SH-SY5Y (cell line): Measurements from ENCODE around the gene DNAJA2.

ENCODE experiments used
- GATA2 ChIP-seq: IDR thresholded peaks from 2 replicates; pipeline ENCODE4 v1.6.1; 2011; ENCODE audit warnings: mild to moderate bottlenecking, low read depth, low read length
- GATA3 ChIP-seq: IDR thresholded peaks from 2 replicates; pipeline ENCODE4 v1.6.1; 2011; ENCODE audit warnings: low read depth, mild to moderate bottlenecking, low read length, moderate library complexity

DNA sequence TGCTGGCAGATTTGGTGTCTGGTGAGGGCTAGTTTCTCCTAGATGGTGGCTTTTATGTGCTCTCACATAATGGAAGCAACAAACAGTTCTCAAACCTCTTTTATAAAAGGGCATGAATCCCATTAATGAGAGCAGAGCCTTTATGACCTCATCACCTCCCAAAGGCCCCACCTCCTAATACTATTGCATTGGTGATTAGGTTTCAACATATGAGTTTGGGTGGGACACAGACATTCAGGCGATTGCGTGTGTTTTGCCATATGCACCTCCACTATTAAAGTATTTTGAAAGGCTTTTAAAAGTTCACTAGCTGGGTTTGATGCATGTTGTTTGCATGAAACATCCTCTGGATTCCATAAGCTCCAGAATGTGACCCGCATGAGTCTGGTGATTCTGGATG, 24.4 kb upstream of the DNAJA2 start:
- TF ChIP-seq GATA3 (no peak), GATA2 (no peak)
